Measurements from ENCODE around the gene REEP1.
"Not testable (repeated sequence)": the region's sequence is repeated elsewhere in the genome, so short reads cannot be mapped to it uniquely, and the experiment has no call there.

The REEP1 gene

GRCh38 chr2:86345783-86346370 is 8.5 kb upstream of the REEP1 start:
- not testable (repeated sequence) for DNase-seq

GRCh38 chr2:86344404-86344803 is 7.0 kb upstream of the REEP1 start:
- DNase-seq: no peak

GRCh38 chr2:86342488-86342887 is 5.1 kb upstream of the REEP1 start:
- DNase-seq: no peak

- no peak for DNase-seq
Measured at GRCh38 chr2:86341470-86341869, 4.0 kb upstream of the REEP1 start.

GRCh38 chr2:86338778-86339295 is 1.4 kb upstream of the REEP1 start:
- DNase-seq: no peak

GRCh38 chr2:86336675-86337243 is 667 bp downstream of the REEP1 start:
- no peak for DNase-seq

GRCh38 chr2:86335865-86336674 is 1.4 kb downstream of the REEP1 start:
- no peak for DNase-seq

GRCh38 chr2:86333378-86333777 is 4.0 kb downstream of the REEP1 start:
- DNase-seq: no peak

- no peak for DNase-seq
Measured at GRCh38 chr2:86332654-86333053, 4.8 kb downstream of the REEP1 start.

GRCh38 chr2:86331384-86331783 is 6.0 kb downstream of the REEP1 start:
- DNase-seq: no peak

- no peak for DNase-seq
Measured at GRCh38 chr2:86330001-86330400, 7.4 kb downstream of the REEP1 start.

- no peak for DNase-seq
Measured at GRCh38 chr2:86323273-86324021, 14.0 kb downstream of the REEP1 start.

GRCh38 chr2:86319700-86320580 is 17.5 kb downstream of the REEP1 start:
- DNase-seq: no peak

GRCh38 chr2:86315084-86315483 is 22.3 kb downstream of the REEP1 start:
- no peak for DNase-seq

GRCh38 chr2:86314125-86314524 is 23.3 kb downstream of the REEP1 start:
- no peak for DNase-seq

GRCh38 chr2:86313341-86313740 is 24.1 kb downstream of the REEP1 start:
- DNase-seq: no peak

GRCh38 chr2:86311879-86312278 is 25.5 kb downstream of the REEP1 start:
- no peak for DNase-seq

GRCh38 chr2:86309966-86310365 is 27.5 kb downstream of the REEP1 start:
- no peak for DNase-seq

GRCh38 chr2:86308984-86309695 is 28.3 kb downstream of the REEP1 start:
- no peak for DNase-seq

GRCh38 chr2:86308356-86308755 is 29.1 kb downstream of the REEP1 start:
- no peak for DNase-seq

- no peak for DNase-seq
Measured at GRCh38 chr2:86307431-86307830, 30.0 kb downstream of the REEP1 start.

- no peak for DNase-seq
Measured at GRCh38 chr2:86305915-86306254, 31.5 kb downstream of the REEP1 start.
